ENCODE data around the gene SLC35F2. TPM values are rescaled to one million over a fixed set of nuclear protein-coding genes. Genes with fewer than 3 reads are reported as not detected.

Gene SLC35F2
- total and polyA plus RNA-seq, 2 donors (not counting 1 experiment from before 2014, with no cell fraction given), result 2.8 to 7.4 TPM

DNA sequence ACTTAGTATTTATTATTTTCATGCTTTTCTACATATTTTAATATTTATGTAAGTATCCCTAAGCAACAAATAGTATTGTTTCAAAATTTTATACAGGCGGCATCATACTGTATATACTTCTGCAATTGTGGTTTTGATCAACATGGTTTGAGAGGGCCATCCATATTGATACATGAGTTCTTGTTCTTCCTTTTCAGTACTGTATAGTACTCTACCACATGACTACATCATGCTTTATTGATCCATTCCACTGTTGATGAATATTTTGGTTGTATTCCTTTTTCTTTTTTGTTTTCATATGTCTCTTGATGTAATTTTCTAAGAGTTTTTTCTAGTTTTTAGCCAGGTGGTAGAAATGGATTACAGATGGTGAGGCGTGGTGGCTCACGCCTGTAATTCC, 40.1 kb downstream of the SLC35F2 start:
- no peaks in the 10 kb centered on the region for H3K36me3 ChIP-seq (ENCODE audit: control insufficient read depth, insufficient read depth, low read length)
- no peak overlapping the region for H3K4me3 ChIP-seq (replicated peaks in 1 of 4; ENCODE audit: control extremely low read depth in 1 of 4, insufficient read depth in 1 of 4, low read depth in 3 of 4, low read length in 4 of 4)
- no peaks in the 10 kb centered on the region for H3K79me2 ChIP-seq (ENCODE audit: control insufficient read depth, insufficient read depth, low read length)
- no peaks in the 10 kb centered on the region for H4K20me1 ChIP-seq (ENCODE audit: control insufficient read depth, extremely low read depth, insufficient read depth, low read length)
- H3K4me2 ChIP-seq (ENCODE audit: extremely low read depth, insufficient read depth, low read length), result no peak overlapping the region
- no peak overlapping the region for H3K27ac ChIP-seq (ENCODE audit: insufficient read depth, low read length)
- no peak overlapping the region for H3K9ac ChIP-seq (ENCODE audit: insufficient read depth, low read length)
- H3K4me1 ChIP-seq (ENCODE audit: control insufficient read depth, extremely low read depth, insufficient read depth, low read length), result no peaks in the 10 kb centered on the region
- no peak for DNase-seq (ENCODE audit: low read depth in 2 of 2)
- no peaks in the 10 kb centered on the region for H3K9me3 ChIP-seq (ENCODE audit: control insufficient read depth, insufficient read depth, low read depth, low read length)
- no peak overlapping the region for H2AFZ ChIP-seq (ENCODE audit: low read length)
- H3K27me3 ChIP-seq (ENCODE audit: control insufficient read depth, insufficient read depth, low read length), result no peaks in the 10 kb centered on the region
- TF ChIP-seq, protein P1, sequence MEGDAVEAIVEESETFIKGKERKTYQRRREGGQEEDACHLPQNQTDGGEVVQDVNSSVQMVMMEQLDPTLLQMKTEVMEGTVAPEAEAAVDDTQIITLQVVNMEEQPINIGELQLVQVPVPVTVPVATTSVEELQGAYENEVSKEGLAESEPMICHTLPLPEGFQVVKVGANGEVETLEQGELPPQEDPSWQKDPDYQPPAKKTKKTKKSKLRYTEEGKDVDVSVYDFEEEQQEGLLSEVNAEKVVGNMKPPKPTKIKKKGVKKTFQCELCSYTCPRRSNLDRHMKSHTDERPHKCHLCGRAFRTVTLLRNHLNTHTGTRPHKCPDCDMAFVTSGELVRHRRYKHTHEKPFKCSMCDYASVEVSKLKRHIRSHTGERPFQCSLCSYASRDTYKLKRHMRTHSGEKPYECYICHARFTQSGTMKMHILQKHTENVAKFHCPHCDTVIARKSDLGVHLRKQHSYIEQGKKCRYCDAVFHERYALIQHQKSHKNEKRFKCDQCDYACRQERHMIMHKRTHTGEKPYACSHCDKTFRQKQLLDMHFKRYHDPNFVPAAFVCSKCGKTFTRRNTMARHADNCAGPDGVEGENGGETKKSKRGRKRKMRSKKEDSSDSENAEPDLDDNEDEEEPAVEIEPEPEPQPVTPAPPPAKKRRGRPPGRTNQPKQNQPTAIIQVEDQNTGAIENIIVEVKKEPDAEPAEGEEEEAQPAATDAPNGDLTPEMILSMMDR (conservative IDR thresholded peaks at IDR 0.05 in 1 of 2, IDR thresholded peaks at IDR 0.05 in 1 of 2; ENCODE audit: low read depth in 1 of 2, low read length in 2 of 2), result no peak
- TF ChIP-seq EZH2 (IDR thresholded peaks at IDR 0.05; ENCODE audit: low read length, missing control alignments), result no peak

DNA sequence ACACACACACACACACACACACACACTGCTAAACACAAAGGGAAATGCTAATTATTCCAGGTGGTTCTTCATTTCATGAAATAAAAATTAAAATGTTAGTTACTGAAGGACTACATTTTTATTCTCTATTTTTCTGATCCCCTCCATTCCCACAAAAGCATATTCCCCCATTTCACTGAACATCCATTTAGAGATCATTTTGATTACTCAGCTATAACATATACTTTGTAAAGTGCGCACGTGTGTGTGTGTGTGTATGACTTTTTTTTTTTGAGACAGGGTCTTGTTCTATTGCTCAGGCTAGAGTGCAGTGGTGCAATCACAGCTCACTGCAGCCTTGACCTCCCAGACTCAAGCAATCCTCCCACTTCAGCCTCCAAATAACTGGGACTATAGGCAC, 42.6 kb downstream of the SLC35F2 start:
- no peak overlapping the region for H3K27ac ChIP-seq (ENCODE audit: insufficient read depth, low read length)
- no peak overlapping the region for H3K4me3 ChIP-seq (replicated peaks in 1 of 4; ENCODE audit: control extremely low read depth in 1 of 4, insufficient read depth in 1 of 4, low read depth in 3 of 4, low read length in 4 of 4)
- no peaks in the 10 kb centered on the region for H3K36me3 ChIP-seq (ENCODE audit: control insufficient read depth, insufficient read depth, low read length)
- H4K20me1 ChIP-seq (ENCODE audit: control insufficient read depth, extremely low read depth, insufficient read depth, low read length), result no peaks in the 10 kb centered on the region
- no peak for DNase-seq (ENCODE audit: low read depth in 2 of 2)
- no peaks in the 10 kb centered on the region for H3K79me2 ChIP-seq (ENCODE audit: control insufficient read depth, insufficient read depth, low read length)
- no peak overlapping the region for H3K4me2 ChIP-seq (ENCODE audit: extremely low read depth, insufficient read depth, low read length)
- no peak overlapping the region for H3K9ac ChIP-seq (ENCODE audit: insufficient read depth, low read length)
- H3K9me3 ChIP-seq (ENCODE audit: control insufficient read depth, insufficient read depth, low read depth, low read length), result no peaks in the 10 kb centered on the region
- H3K27me3 ChIP-seq (ENCODE audit: control insufficient read depth, insufficient read depth, low read length), result no peaks in the 10 kb centered on the region
- no peak overlapping the region for H2AFZ ChIP-seq (ENCODE audit: low read length)
- TF ChIP-seq EZH2 (IDR thresholded peaks at IDR 0.05; ENCODE audit: low read length, missing control alignments), result no peak
- TF ChIP-seq, protein P1 (conservative IDR thresholded peaks at IDR 0.05 in 1 of 2, IDR thresholded peaks at IDR 0.05 in 1 of 2; ENCODE audit: low read depth in 1 of 2, low read length in 2 of 2), result no peak
- no peaks in the 10 kb centered on the region for H3K4me1 ChIP-seq (ENCODE audit: control insufficient read depth, extremely low read depth, insufficient read depth, low read length)

DNA sequence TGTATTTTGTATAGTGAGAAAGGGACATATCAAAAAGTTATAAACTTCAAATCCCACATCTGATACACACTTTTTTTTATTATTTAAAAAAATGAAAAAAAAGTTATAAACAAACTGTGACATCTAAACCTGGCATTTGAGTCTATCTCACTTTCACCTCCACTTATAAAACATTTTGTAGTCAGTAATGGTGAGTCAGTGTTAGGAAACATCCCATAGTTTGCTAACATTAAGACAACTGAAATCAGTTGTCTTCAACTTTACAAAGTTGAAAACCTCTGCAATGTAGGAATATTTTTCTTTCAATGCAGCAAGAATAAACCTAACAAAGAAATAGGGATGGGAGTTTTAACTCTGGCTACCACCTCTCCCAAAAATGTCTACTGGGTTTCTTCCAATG, 47.7 kb downstream of the SLC35F2 start:
- Histone ChIP-seq H3K4me1 (ENCODE audit: control insufficient read depth, extremely low read depth, insufficient read depth, low read length) (no peaks in the 10 kb centered on the region), H4K20me1 (ENCODE audit: control insufficient read depth, extremely low read depth, insufficient read depth, low read length) (no peaks in the 10 kb centered on the region), H3K27ac (ENCODE audit: insufficient read depth, low read length) (no peak overlapping the region), H3K27me3 (ENCODE audit: control insufficient read depth, insufficient read depth, low read length) (no peaks in the 10 kb centered on the region), H3K4me2 (ENCODE audit: extremely low read depth, insufficient read depth, low read length) (no peak overlapping the region), H3K36me3 (ENCODE audit: control insufficient read depth, insufficient read depth, low read length) (no peaks in the 10 kb centered on the region), H3K4me3 (replicated peaks in 1 of 4; ENCODE audit: control extremely low read depth in 1 of 4, insufficient read depth in 1 of 4, low read depth in 3 of 4, low read length in 4 of 4) (no peak overlapping the region), H3K9me3 (ENCODE audit: control insufficient read depth, insufficient read depth, low read depth, low read length) (no peaks in the 10 kb centered on the region), H3K9ac (ENCODE audit: insufficient read depth, low read length) (no peak overlapping the region), H3K79me2 (ENCODE audit: control insufficient read depth, insufficient read depth, low read length) (no peaks in the 10 kb centered on the region), H2AFZ (ENCODE audit: low read length) (no peak overlapping the region)
- DNase-seq (ENCODE audit: low read depth in 2 of 2), result no peak
- TF ChIP-seq EZH2 (IDR thresholded peaks at IDR 0.05; ENCODE audit: low read length, missing control alignments), result no peak

Data from fibroblast of lung (primary cell).